Mononuclear cell (primary cell): ENCODE results near the gene IER5L. TPM values are rescaled to one million over a fixed set of nuclear protein-coding genes. Genes with fewer than 3 reads are reported as not detected.
"Not testable (repeated sequence)": the region's sequence is repeated elsewhere in the genome, so short reads cannot be mapped to it uniquely, and the experiment has no call there.

Experiments
- H3K27me3 ChIP-seq: 2 replicates; pipeline ENCODE4 v1.6.0; 2011; ENCODE audit warnings: low read length, control low read depth; ENCODE audit not compliant: insufficient read depth
- H3K4me1 ChIP-seq: 2 replicates; pipeline ENCODE4 v1.5.1; 2011; ENCODE audit warnings: mild to moderate bottlenecking, low read length, control low read depth; ENCODE audit not compliant: insufficient read depth
- H3K4me3 ChIP-seq: 2 replicates; pipeline ENCODE4 v1.5.1; 2011; ENCODE audit warnings: mild to moderate bottlenecking, low read length, moderate library complexity
- H3K9me3 ChIP-seq: 2 replicates; pipeline ENCODE4 v1.5.1; 2011; ENCODE audit warnings: low read depth, mild to moderate bottlenecking, control low read depth, low read length
- total RNA-seq: library from RNA; depleted of rRNA; stranded (reverse); fragments of >200 nt; gene quantifications from one replicate; pipeline ENCODE4 v1.2.3, GENCODE V29; 2012

IER5L gene
- total RNA-seq, 1 donor, result 13.2 TPM

- Histone ChIP-seq H3K9me3 (no peaks in the 10 kb centered on the region), H3K4me1 (peaks cover 20% of the 10 kb centered on the region), H3K4me3 (no peak overlapping the region), H3K27me3 (no peaks in the 10 kb centered on the region)
These were observed 42.6 kb downstream of the IER5L start for GRCh38 chr9:129135476-129135875.

GRCh38 chr9:129133082-129133481 lies 45.0 kb downstream of the IER5L start:
- no peaks in the 10 kb centered on the region for H3K9me3 ChIP-seq
- H3K4me3 ChIP-seq, result no peak overlapping the region
- H3K27me3 ChIP-seq, result no peaks in the 10 kb centered on the region
- peaks cover 6% of the 10 kb centered on the region for H3K4me1 ChIP-seq

- H3K4me3 ChIP-seq, result no peak overlapping the region
- peaks cover 6% of the 10 kb centered on the region for H3K4me1 ChIP-seq
- H3K9me3 ChIP-seq, result no peaks in the 10 kb centered on the region
- H3K27me3 ChIP-seq, result no peaks in the 10 kb centered on the region
These were observed 46.5 kb downstream of the IER5L start for GRCh38 chr9:129131300-129132145.

GRCh38 chr9:129130791-129131190 lies 47.3 kb downstream of the IER5L start:
- Histone ChIP-seq H3K9me3 (no peaks in the 10 kb centered on the region), H3K4me3 (no peak overlapping the region), H3K4me1 (peaks cover 6% of the 10 kb centered on the region), H3K27me3 (no peaks in the 10 kb centered on the region)

- H3K4me1 ChIP-seq, result not testable (repeated sequence)
These were observed 47.8 kb downstream of the IER5L start for GRCh38 chr9:129130271-129130670.

GRCh38 chr9:129128689-129129088 lies 49.4 kb downstream of the IER5L start:
- Histone ChIP-seq H3K4me3 (no peak overlapping the region), H3K9me3 (no peaks in the 10 kb centered on the region), H3K27me3 (no peaks in the 10 kb centered on the region), H3K4me1 (peaks cover 6% of the 10 kb centered on the region)

More at GRCh38 chr9:129130271-129130670, 47.8 kb downstream of the IER5L start:
- not testable (repeated sequence) for H3K4me3 ChIP-seq, H3K9me3 ChIP-seq, H3K27me3 ChIP-seq

GRCh38 chr9:129126749-129127618 lies 51.1 kb downstream of the IER5L start:
- Histone ChIP-seq H3K4me3 (no peak overlapping the region), H3K27me3 (no peaks in the 10 kb centered on the region), H3K9me3 (no peaks in the 10 kb centered on the region), H3K4me1 (peaks cover 6% of the 10 kb centered on the region)

Other genes starting within 250 kb of the IER5L start
- 8.1 TPM for gene DOLK, start 230.7 kb downstream of the IER5L start, total RNA-seq
- 34.9 TPM for gene NUP188, start 230.6 kb downstream of the IER5L start, total RNA-seq
- 37.0 TPM for gene SH3GLB2, start 149.9 kb downstream of the IER5L start, total RNA-seq
- 22.7 TPM for gene MIGA2, start 141.6 kb downstream of the IER5L start, total RNA-seq
- 1.9 TPM for gene DOLPP1, start 97.2 kb downstream of the IER5L start, total RNA-seq
- 11.6 TPM for gene CRAT, start 67.5 kb downstream of the IER5L start, total RNA-seq
- gene PTPA, start 66.8 kb downstream of the IER5L start, total RNA-seq, result 20.0 TPM